ENCODE measurements around the gene KLRF2. TPM values are rescaled to one million over a fixed set of nuclear protein-coding genes. Genes with fewer than 3 reads are reported as not detected.
"Not testable (repeated sequence)": the region's sequence is repeated elsewhere in the genome, so short reads cannot be mapped to it uniquely, and the experiment has no call there.

Gene KLRF2
- total RNA-seq, 1 donor from 2014 or later, result not detected

GRCh38 chr12:9868951-9869306, 12.4 kb upstream of the KLRF2 start:
- DNase-seq (ENCODE audit: low spot score), result no peak
- H3K27me3 Mint-ChIP-seq (ENCODE audit: low read depth), result no peaks in the 10 kb centered on the region
- H3K4me1 Mint-ChIP-seq (ENCODE audit: low read depth), result peaks cover 34% of the 10 kb centered on the region
- peaks cover 7% of the 10 kb centered on the region for H3K9me3 Mint-ChIP-seq
- H3K36me3 Mint-ChIP-seq (ENCODE audit: low read depth), result peaks cover 5% of the 10 kb centered on the region
- intact Hi-C loops (cut with micrococcal nuclease), result loop anchor here (1.0 to 10.0 kb wide), 10 partner anchors 54 to 624 kb away; partner anchors contain the start of gene GABARAPL1
- H3K4me3 Mint-ChIP-seq (ENCODE audit: low read depth), result peak overlapping the region; percentile 85
- H3K27ac Mint-ChIP-seq, result peak overlapping the region; percentile 91

DNA sequence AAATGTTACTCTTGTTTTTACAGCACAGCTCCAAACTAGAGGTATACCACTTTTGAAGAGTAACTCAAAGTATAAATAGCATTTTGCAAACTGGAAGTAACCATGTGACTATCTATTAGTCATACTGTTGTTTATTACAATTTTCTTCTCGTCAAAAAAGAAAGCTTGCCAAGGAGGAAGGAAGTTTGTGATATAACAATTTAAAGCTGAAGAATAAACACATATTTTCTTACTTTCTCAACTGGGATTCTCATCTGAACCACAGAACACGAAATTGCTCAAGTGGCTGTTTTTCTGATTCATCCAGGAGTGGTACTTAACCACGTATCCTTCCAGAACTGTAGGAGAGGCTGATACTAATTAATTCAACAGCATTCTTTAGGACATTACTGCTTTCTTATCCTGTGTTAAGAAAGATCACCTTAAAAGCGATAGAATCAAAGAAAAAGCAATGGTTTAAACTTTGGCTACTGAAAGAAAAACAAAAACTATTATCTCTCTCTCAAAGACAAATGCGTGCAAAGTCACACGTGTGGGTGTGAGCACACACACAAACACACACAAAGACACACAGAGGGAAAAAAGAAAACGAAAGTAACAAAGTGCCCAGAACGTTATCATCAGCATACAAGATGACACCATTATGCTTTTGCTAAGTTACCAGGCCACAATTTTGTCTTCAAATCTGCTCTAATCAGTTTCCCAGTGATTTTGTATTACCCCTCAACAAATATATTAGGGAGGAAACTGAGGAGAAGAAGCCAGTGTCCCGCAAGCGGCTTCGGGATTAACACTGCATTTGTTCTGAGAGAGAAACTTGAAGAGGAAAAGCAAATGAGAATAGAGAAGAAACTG, 11.8 kb upstream of the KLRF2 start, which contains the start of gene CLEC2B:
TSS of gene CLEC2B (minus strand) at position 48 of the 855 bp plus-strand sequence.
- Mint-ChIP-seq H3K4me1 (ENCODE audit: low read depth) (peaks cover 29% of the 10 kb centered on the region), H3K27me3 (ENCODE audit: low read depth) (no peaks in the 10 kb centered on the region), H3K4me3 (ENCODE audit: low read depth) (peak within 1 kb of the TSS; percentile 85), H3K27ac (peak within 1 kb of the TSS; percentile 91), H3K36me3 (ENCODE audit: low read depth) (no peaks in the 10 kb centered on the region), H3K9me3 (peaks cover under 1% of the 10 kb centered on the region)
- peak; percentile 26 for DNase-seq (ENCODE audit: low spot score)
- intact Hi-C loops (cut with micrococcal nuclease), result loop anchor here (1.0 to 10.0 kb wide), 10 partner anchors 55 to 625 kb away; partner anchors contain the start of gene GABARAPL1

DNA sequence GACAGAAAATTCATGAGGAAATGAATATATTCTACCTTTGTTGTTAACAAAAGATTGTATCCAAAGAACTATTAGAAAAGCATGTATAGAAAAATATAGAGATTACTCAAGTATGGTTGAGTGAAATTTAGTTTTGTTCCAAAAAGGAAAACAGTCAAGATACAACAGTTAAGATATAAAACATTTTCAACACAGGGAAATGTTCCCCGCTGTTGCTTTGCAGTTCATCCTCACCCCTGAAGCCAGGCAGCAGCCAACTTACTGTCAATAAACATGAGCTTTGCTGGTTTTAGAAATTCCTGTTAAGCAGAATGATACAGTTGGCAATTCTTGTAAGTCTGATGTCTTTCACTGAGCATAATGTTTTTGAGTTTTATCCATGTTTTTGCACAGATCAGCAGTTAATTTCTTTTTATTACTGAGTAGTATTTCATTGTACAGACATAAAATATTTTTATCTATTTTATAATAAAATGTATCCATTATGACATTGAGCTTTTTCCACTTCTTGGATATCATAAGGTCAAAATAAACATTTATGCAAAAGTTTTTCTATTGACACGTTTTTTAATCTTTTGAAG, 10.9 kb upstream of the KLRF2 start:
- intact Hi-C loops (cut with micrococcal nuclease), result no loop called here
- Mint-ChIP-seq H3K36me3 (ENCODE audit: low read depth) (no peaks in the 10 kb centered on the region), H3K4me1 (ENCODE audit: low read depth) (peaks cover 23% of the 10 kb centered on the region), H3K4me3 (ENCODE audit: low read depth) (peak overlapping the region; percentile 85), H3K9me3 (no peaks in the 10 kb centered on the region), H3K27ac (peak overlapping the region; percentile 91), H3K27me3 (ENCODE audit: low read depth) (no peaks in the 10 kb centered on the region)
- no peak for DNase-seq (ENCODE audit: low spot score)

DNA sequence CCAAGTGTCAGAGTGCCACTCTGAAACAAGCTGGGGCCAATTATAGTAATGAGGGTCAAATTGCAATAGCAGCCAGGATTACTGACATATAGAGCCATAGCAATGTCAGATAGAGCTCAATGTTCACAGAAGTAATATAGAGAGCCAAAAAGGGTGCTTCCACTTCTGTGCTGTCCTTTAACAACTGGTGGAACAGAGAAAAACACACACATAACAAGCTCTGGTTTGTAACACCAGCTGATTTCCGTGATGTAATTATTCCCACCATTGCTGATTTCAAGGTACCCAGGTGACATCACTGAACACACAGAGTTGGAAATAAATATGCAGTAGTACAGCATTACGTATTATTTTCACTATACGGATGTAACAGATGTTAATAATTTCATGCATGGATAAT, 9.1 kb upstream of the KLRF2 start:
- intact Hi-C loops (cut with micrococcal nuclease), result no loop called here
- Mint-ChIP-seq H3K4me3 (ENCODE audit: low read depth) (no peak overlapping the region), H3K4me1 (ENCODE audit: low read depth) (peaks cover 11% of the 10 kb centered on the region)

GRCh38 chr12:9872742-9873141, 8.5 kb upstream of the KLRF2 start:
- Mint-ChIP-seq H3K27ac (no peak overlapping the region), H3K27me3 (ENCODE audit: low read depth) (no peaks in the 10 kb centered on the region), H3K4me3 (ENCODE audit: low read depth) (no peak overlapping the region), H3K36me3 (ENCODE audit: low read depth) (no peaks in the 10 kb centered on the region), H3K9me3 (no peaks in the 10 kb centered on the region), H3K4me1 (ENCODE audit: low read depth) (peaks cover 15% of the 10 kb centered on the region)
- no peak for DNase-seq (ENCODE audit: low spot score)
- intact Hi-C loops (cut with micrococcal nuclease), result no loop called here

More for the DNA sequence above, 9.1 kb upstream of the KLRF2 start:
- Mint-ChIP-seq H3K36me3 (ENCODE audit: low read depth) (no peaks in the 10 kb centered on the region), H3K9me3 (no peaks in the 10 kb centered on the region), H3K27me3 (ENCODE audit: low read depth) (no peaks in the 10 kb centered on the region), H3K27ac (no peak overlapping the region)
- DNase-seq (ENCODE audit: low spot score), result no peak

GRCh38 chr12:9876120-9876519, 5.2 kb upstream of the KLRF2 start:
- H3K36me3 Mint-ChIP-seq (ENCODE audit: low read depth); H3K27me3 Mint-ChIP-seq (ENCODE audit: low read depth); H3K9me3 Mint-ChIP-seq; intact Hi-C loops (cut with micrococcal nuclease); H3K4me3 Mint-ChIP-seq (ENCODE audit: low read depth); H3K27ac Mint-ChIP-seq; DNase-seq (ENCODE audit: low spot score): not testable (repeated sequence)
- H3K4me1 Mint-ChIP-seq (ENCODE audit: low read depth), result peaks cover 14% of the 10 kb centered on the region

DNA sequence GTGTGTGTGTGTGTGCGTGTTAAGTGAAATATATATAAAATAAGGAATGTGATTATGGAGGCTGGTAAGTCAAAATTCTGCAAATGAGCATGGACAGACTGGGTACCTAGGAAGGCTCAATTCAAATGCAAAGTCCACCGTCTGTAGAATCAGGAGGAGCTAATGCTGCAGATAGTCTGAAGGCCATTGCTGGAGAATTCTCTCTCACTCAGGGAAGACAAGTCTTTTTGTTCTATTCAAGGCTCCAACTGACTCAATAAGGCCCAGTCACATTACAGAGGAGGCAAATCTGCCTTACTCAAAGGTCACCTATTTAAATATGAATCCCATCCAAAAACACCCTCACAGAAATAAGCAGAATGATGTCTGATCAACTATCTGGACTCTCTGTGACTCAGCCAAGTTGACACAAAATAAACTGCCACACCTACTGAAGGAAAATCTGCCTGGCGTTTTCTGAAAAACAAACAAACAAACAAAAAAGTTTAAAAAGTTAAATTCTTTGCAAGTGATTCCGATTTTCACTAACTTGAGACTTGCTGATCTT, 684 bp upstream of the KLRF2 start:
- no peak for DNase-seq (ENCODE audit: low spot score)
- intact Hi-C loops (cut with micrococcal nuclease), result no loop called here

GRCh38 chr12:9881988-9882387, 699 bp downstream of the KLRF2 start:
- Mint-ChIP-seq H3K27ac (no peak overlapping the region), H3K4me3 (ENCODE audit: low read depth) (no peak overlapping the region), H3K36me3 (ENCODE audit: low read depth) (no peaks in the 10 kb centered on the region), H3K27me3 (ENCODE audit: low read depth) (peaks cover 8% of the 10 kb centered on the region), H3K4me1 (ENCODE audit: low read depth) (peaks cover 21% of the 10 kb centered on the region), H3K9me3 (no peaks in the 10 kb centered on the region)
- intact Hi-C loops (cut with micrococcal nuclease), result no loop called here
- no peak for DNase-seq (ENCODE audit: low spot score)

More for the DNA sequence above, 684 bp upstream of the KLRF2 start:
- no peaks in the 10 kb centered on the region for H3K9me3 Mint-ChIP-seq
- H3K4me1 Mint-ChIP-seq (ENCODE audit: low read depth), result peaks cover 21% of the 10 kb centered on the region
- H3K27ac Mint-ChIP-seq, result no peak overlapping the region
- no peak overlapping the region for H3K4me3 Mint-ChIP-seq (ENCODE audit: low read depth)
- no peaks in the 10 kb centered on the region for H3K36me3 Mint-ChIP-seq (ENCODE audit: low read depth)
- peaks cover 5% of the 10 kb centered on the region for H3K27me3 Mint-ChIP-seq (ENCODE audit: low read depth)

DNA sequence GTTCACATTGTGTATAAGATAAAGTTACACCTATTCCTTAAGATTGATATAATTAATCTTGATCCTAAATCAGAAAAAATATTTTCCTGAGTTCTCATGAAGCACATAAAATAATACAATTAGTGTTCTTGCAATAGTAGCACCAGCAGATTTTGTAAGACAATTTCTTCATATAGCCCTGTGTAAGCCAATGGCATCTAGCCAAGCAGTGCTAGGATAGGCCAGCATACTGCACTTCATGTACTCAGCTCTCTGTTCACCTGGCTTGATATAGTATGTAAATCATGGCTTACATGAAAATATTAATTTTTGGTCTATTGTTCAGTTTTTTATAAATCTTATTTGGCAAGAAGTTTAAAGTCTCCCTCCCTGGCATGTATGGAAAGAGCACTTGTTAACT, 1.9 kb downstream of the KLRF2 start:
- H3K36me3 Mint-ChIP-seq (ENCODE audit: low read depth), result no peaks in the 10 kb centered on the region
- peaks cover 9% of the 10 kb centered on the region for H3K27me3 Mint-ChIP-seq (ENCODE audit: low read depth)
- no peak overlapping the region for H3K4me3 Mint-ChIP-seq (ENCODE audit: low read depth)
- intact Hi-C loops (cut with micrococcal nuclease), result no loop called here
- no peaks in the 10 kb centered on the region for H3K9me3 Mint-ChIP-seq
- H3K4me1 Mint-ChIP-seq (ENCODE audit: low read depth), result peaks cover 16% of the 10 kb centered on the region
- no peak for DNase-seq (ENCODE audit: low spot score)
- no peak overlapping the region for H3K27ac Mint-ChIP-seq

DNA sequence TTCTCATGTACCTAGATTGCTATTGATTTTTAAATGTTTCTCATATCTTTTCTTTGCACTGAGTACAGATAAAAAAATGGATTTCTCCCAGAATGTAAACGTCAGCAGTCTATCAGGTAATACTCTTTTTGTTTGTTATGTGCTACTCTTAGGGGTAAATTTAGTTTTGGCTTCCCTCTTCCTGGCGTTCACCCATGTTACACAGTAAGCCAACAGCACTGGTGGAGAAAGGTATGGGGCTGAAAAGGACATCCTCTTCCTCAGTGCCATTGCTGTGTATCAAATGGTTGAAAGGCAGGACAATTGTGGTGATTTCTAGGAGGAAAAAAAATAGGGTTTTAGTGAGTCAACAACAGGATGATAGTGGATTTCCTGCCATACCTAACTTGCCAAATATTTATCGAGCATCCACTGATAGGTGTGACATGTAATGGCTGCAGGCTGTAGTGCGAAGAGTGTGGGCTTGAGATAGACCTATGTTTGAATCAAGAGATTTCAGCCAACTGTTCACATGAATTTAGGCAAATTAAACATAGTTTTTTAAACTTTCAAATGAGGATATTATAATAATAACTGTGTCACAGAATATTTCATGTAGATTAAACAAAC, 7.5 kb downstream of the KLRF2 start:
- no peak for DNase-seq (ENCODE audit: low spot score)
- Mint-ChIP-seq H3K27ac (no peak overlapping the region), H3K36me3 (ENCODE audit: low read depth) (no peaks in the 10 kb centered on the region), H3K27me3 (ENCODE audit: low read depth) (peaks cover 19% of the 10 kb centered on the region), H3K4me3 (ENCODE audit: low read depth) (no peak overlapping the region), H3K4me1 (ENCODE audit: low read depth) (peaks cover 3% of the 10 kb centered on the region), H3K9me3 (no peaks in the 10 kb centered on the region)
- intact Hi-C loops (cut with micrococcal nuclease), result no loop called here

DNA sequence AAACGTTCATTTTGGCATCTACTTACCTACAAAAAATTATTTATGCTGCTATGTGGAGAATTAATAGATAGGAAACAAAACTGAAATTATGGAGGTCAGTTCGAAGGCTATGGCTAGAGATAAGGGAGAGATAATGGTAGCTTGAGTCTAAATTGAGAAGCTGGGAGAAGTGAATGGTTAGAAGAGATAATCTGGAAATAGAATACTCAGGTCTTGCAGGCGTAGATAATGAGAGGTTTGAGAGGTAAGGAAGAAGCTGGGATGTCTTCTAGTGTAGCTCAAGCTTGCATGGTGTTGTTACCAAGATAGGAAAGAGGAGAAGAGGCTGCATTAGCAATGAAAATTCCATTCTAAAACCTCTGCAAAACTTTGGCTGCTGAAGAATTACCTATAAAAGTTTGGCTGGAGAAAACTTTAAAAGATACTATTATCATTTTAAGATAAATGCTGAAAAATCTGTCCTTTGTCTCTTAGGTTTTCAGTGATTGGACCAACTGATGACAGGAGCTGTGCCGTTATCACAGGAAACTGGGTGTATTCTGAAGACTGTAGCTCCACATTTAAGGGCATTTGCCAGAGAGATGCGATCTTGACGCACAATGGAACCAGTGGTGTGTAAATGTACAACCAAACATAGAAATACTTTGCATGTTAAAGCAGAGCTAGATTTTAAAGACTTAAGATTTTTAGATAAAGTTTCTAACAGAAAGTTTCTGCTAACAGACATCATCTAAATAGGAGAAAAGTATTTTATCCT, 14.1 kb downstream of the KLRF2 start:
- H3K27me3 Mint-ChIP-seq (ENCODE audit: low read depth), result peaks cover 29% of the 10 kb centered on the region
- H3K4me3 Mint-ChIP-seq (ENCODE audit: low read depth), result no peak overlapping the region
- peaks cover 3% of the 10 kb centered on the region for H3K4me1 Mint-ChIP-seq (ENCODE audit: low read depth)
- H3K36me3 Mint-ChIP-seq (ENCODE audit: low read depth), result no peaks in the 10 kb centered on the region
- no peaks in the 10 kb centered on the region for H3K9me3 Mint-ChIP-seq
- no peak for DNase-seq (ENCODE audit: low spot score)
- intact Hi-C loops (cut with micrococcal nuclease), result no loop called here
- H3K27ac Mint-ChIP-seq, result no peak overlapping the region

DNA sequence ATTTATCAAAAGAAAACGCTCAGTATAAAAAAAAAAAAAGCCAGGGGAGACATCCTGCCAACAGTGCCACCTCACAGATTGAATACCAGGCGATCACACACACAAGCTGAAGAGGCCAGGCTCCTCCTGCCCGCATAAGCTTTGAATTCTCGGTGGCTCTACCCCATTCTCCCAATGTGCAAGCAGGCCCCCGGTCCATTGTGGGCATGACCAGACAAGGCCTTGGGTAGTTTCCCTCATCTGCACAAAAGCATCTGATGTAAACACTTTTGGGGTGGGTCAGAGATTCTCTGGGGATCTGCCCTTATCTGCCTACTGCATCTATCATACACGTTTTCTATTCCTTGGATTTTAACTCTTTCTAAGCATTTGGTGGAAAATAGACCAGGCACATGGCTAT, 16.2 kb downstream of the KLRF2 start:
- no peaks in the 10 kb centered on the region for H3K36me3 Mint-ChIP-seq (ENCODE audit: low read depth)
- H3K27me3 Mint-ChIP-seq (ENCODE audit: low read depth), result peaks cover 25% of the 10 kb centered on the region
- H3K4me3 Mint-ChIP-seq (ENCODE audit: low read depth), result no peak overlapping the region
- DNase-seq (ENCODE audit: low spot score), result no peak
- H3K9me3 Mint-ChIP-seq, result peaks cover 13% of the 10 kb centered on the region
- H3K4me1 Mint-ChIP-seq (ENCODE audit: low read depth), result peaks cover 3% of the 10 kb centered on the region
- no peak overlapping the region for H3K27ac Mint-ChIP-seq
- intact Hi-C loops (cut with micrococcal nuclease), result no loop called here

All from activated T-helper 2 cell treated with anti-CD3 and anti-CD28 coated beads, Interferon-gamma antibody, Interleukin-2, Interleukin-4, amounts not matched to agents 10 μg/mL and 5 μg/mL and 100 μg/mL, durations not matched to agents 14 hours and 24 hours and 36 hours (primary cell).